GM10248 (cell line): ENCODE measurements around the gene C1orf35.

Source experiments
- CTCF ChIA-PET: fragments of 300-600 bp; sonication (Branson Sonifier 250); formaldehyde crosslinking; extraction: SDS; loops from one replicate; lab custom pipeline; 2021; ENCODE audit warnings: antibody characterized with exemption; lab: Yijun Ruan, JAX
- POLR2A ChIA-PET: fragments of 350-650 bp; sonication (Branson Sonifier 250); formaldehyde crosslinking; extraction: SDS; loops from one replicate; lab custom pipeline; 2020; ENCODE audit warnings: antibody characterized with exemption; lab: Yijun Ruan, JAX
- DNase-seq: peaks from one replicate; pipeline ENCODE4 v3.0.0; 2012; ENCODE audit errors: extremely low spot score
- CTCF ChIP-seq: IDR thresholded peaks from 2 replicates; pipeline ENCODE4 v1.5.1; 2012; ENCODE audit warnings: mild to moderate bottlenecking, low read depth; ENCODE audit errors: extremely low read depth, missing control alignments, control extremely low read depth

C1orf35 gene

GRCh38 chr1:228142701-228143136 lies 39.6 kb upstream of the C1orf35 start:
- no peak for TF ChIP-seq CTCF
- ChIA-PET CTCF (interaction anchor here (0.7 to 4.9 kb wide), 6 partner anchors 9 to 26 kb away, joined by 3 to 41 read pairs (median 6); partner anchors contain the start of gene IBA57), POLR2A (no interaction called here)
- DNase-seq = no peak

GRCh38 chr1:228142155-228142691 lies 39.1 kb upstream of the C1orf35 start:
- ChIA-PET POLR2A (no interaction called here), CTCF (interaction anchor here (0.7 to 4.9 kb wide), 5 partner anchors 10 to 23 kb away, joined by 3 to 41 read pairs (median 6); partner anchors contain the start of gene IBA57)
- TF ChIP-seq CTCF = no peak
- DNase-seq = no peak

DNA sequence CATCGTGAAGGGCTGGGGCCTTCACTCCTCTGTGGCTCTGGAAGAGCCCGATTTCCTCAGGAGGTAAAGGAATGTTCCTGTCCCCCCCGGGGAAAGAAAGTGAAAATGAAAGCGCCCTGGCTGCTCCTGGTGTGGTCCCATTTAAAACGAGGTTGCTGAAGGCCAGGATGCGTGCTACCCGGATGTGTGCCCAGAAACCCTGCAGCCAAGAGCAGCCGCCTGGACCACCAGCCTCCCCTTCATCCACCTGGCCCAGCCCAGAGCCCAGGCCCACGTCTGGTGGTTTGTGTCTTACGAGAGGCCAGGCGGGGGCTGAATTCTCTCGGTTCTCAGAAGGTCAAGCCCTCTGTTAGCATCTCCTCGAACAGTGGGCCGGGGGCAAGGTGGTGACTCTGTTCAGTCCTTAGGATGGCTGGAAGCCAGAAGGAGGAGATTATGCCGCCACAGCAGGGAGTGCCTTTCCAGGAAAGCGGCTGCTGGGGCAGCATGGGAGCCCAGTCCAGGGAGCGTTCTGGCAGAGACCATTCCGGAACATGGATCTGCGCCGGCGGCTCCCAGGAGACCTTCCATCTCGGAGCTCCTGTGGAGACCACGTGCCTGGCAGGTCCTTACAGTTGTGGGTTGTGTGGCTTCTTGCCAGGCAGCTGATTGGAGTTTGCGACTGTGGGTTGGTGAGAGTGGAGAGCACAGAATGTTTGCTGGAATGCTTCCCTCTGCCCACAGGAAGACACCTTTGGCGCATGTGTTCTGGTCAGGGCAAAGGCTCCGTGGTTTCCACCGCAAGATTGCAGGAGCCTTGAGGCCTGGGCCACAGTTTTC lies 38.3 kb upstream of the C1orf35 start:
- DNase-seq = peak; percentile 48
- TF ChIP-seq CTCF = no peak
- ChIA-PET CTCF (interaction anchor here (1.9 to 4.9 kb wide), 2 partner anchors 10 to 24 kb away, joined by 7 to 41 read pairs; partner anchors contain the start of gene IBA57), POLR2A (no interaction called here)

DNA sequence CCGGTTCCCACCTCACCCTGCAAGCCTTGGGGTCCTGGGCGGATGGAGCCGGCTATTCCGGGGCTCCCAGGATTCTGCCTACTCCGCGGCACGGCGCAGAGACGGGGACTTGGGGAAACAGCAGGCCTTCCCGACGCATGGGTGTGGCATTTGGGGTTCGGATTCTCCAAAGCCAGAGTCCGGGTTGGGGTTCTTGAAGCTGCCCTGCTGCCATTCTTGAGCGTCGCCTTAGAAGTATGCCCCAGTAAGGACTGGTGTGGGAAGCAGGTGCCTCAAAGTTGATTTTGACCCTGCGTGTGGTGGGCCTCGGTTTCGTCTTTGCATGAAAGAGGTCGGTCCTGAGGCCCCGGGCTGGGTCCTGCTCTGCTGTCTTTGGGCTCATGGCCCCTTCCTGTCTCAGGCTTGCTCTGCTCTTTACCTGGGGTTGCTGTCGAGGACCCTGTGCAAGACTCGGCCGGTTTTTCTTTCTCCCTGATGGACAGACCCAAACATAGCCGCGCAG lies 37.6 kb upstream of the C1orf35 start:
- TF ChIP-seq CTCF = no peak
- ChIA-PET POLR2A (interaction anchor here (0.5 kb wide), 1 partner anchor 318 kb away, joined by 4 read pairs; no protein-coding TSS in a partner anchor), CTCF (interaction anchor here (0.9 to 1.5 kb wide), 4 partner anchors 10 to 28 kb away, joined by 3 to 9 read pairs (median 5); no protein-coding TSS in a partner anchor)
- DNase-seq = peak; percentile 21

DNA sequence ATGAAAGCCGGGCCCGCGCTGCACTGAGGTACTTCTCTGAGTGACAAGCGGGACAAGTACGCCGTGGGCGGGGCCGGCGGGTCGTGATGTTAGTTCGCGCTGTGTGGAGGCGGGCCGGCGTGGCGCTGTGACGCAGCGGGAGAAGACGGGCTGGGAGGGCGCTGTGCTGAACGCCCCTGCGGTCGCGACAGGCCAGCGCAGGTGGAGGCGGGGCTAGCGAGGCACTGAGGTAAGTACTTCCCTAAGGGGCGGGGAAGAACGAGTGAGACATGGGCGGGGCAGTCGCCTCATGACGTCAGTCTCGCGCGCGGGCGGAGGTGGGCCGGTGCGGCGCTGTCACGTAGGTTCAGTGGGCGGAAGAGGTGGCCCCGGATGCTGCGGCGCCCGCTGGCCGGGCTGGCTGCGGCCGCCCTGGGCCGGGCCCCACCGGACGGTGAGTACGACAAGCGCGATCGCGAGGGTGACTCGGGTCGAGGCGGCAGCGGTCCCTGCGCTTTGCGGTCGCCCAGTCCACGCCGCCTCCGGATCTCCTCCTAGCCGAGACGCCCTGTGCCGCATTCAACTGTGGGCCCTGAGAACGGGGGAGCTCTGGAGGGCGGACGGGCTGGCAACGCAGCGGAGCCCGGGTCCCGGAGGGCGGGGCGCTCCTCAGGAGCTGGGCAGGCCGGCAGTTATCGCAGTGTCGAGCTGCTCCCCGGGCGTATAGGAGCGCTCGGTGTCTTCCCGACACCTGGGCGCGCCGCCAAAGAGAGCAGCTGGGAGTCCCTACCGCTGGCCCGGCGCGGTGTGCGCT lies 37.0 kb upstream of the C1orf35 start, which contains the start of gene GUK1:
Gene GUK1, plus strand, starts transcription at position 349 of the 793 bp plus-strand sequence. Its CDS starts 24 bp downstream, at position 373.
- peak; percentile 36 for TF ChIP-seq CTCF
- peak; percentile 99 for DNase-seq
- ChIA-PET POLR2A (interaction anchor here (0.5 kb wide), 1 partner anchor 318 kb away, joined by 4 read pairs; no protein-coding TSS in a partner anchor), CTCF (interaction anchor here (0.9 to 1.5 kb wide), 4 partner anchors 9 to 28 kb away, joined by 3 to 9 read pairs (median 5); no protein-coding TSS in a partner anchor)
